HCT116 (cell line): ENCODE results near the gene NGEF. TPM values are rescaled to one million over a fixed set of nuclear protein-coding genes. Genes with fewer than 3 reads are reported as not detected.

Experiments used
- ATAC-seq: fragments of 200-7000 bp; cut with Tn5 transposase; 2 replicates; pipeline ENCODE4 v1.9.1; 2020; ENCODE audit warnings: mild to moderate bottlenecking, moderate library complexity
- BruUV-seq: library from RNA; stranded (reverse); fragments of 400-500 nt; replicated peaks from 2 replicates; lab custom pipeline; 2021; lab: Mats Ljungman, UMichigan
- CTCF ChIA-PET: fragments of 300-600 bp; sonication (Branson Sonifier 250); formaldehyde crosslinking; loops from one replicate; lab custom pipeline; 2021; ENCODE audit warnings: antibody characterized with exemption; lab: Charles Lee
- POLR2A ChIA-PET: fragments of 300-600, 350-600 bp; sonication (Branson Sonifier 250); formaldehyde crosslinking; loops from one replicate; lab custom pipeline; 2021; ENCODE audit warnings: antibody characterized with exemption; lab: Charles Lee
- RAD21 ChIA-PET, 2 experiments: fragments of 300-600 bp; sonication (Branson Sonifier 250); formaldehyde crosslinking; loops; one replicate each; lab custom pipeline; 2023; ENCODE audit warnings: low total read pairs in 2 of 2; ENCODE audit not compliant: uncharacterized antibody in 2 of 2, unreplicated experiment in 2 of 2, low non-redundant PET in 1 of 2; lab: Charles Lee
- DNase-seq: peaks from one replicate; pipeline ENCODE4 v3.0.0-alpha.2; 2010; ENCODE audit warnings: low read depth, low spot score
- H2AFZ ChIP-seq: fragments of 200-600 bp; shearing (Covaris generic), sonication (generic); 2 replicates; pipeline ENCODE4 v1.6.1; 2017; ENCODE audit warnings: low read depth, mixed run types, mixed read lengths, antibody characterized with exemption, low read length; ENCODE audit not compliant: poor library complexity, severe bottlenecking
- H3K27ac ChIP-seq: 2 replicates; pipeline ENCODE4 v1.5.1; 2012; ENCODE audit warnings: low read depth, low read length
- H3K27me3 ChIP-seq: fragments of 200-600 bp; sonication (generic); 2 replicates; pipeline ENCODE4 v1.6.1; 2016; ENCODE audit warnings: mixed run types, low read length, mixed read lengths; ENCODE audit not compliant: insufficient read depth
- H3K36me3 ChIP-seq, 2 experiments: fragments of 200-500 bp in 1 of 2; fragments of 200-600 bp in 1 of 2; sonication (Bioruptor generic) in 1 of 2; sonication (generic) in 1 of 2; 2 replicates each; pipeline versions ENCODE4 v1.5.1 to v1.6.1; 2014 to 2016; ENCODE audit warnings: low read length in 2 of 2, inconsistent platforms in 1 of 2, mixed read lengths in 1 of 2, mixed run types in 1 of 2; ENCODE audit not compliant: insufficient read depth in 2 of 2, control insufficient read depth in 1 of 2
- H3K4me1 ChIP-seq, 2 experiments: fragments of 200-600 bp in 1 of 2; sonication (generic) in 1 of 2; 2 replicates each; pipeline versions ENCODE4 v1.5.1 to v1.6.1; 2012 to 2017; ENCODE audit warnings: low read length in 2 of 2, inconsistent platforms in 1 of 2, mild to moderate bottlenecking in 1 of 2, mixed read lengths in 1 of 2, mixed run types in 1 of 2, moderate library complexity in 1 of 2; ENCODE audit not compliant: insufficient read depth in 2 of 2, control insufficient read depth in 1 of 2
- H3K4me2 ChIP-seq: fragments of 200-600 bp; sonication (generic); 2 replicates; pipeline ENCODE4 v1.6.1; 2017; ENCODE audit warnings: mixed run types, low read length, mixed read lengths
- H3K4me3 ChIP-seq, 2 experiments: fragments of 200-600 bp in 1 of 2; sonication (generic) in 1 of 2; replicated peaks in 1 of 2; 2 replicates each; pipeline ENCODE4 v1.5.1; 2011 to 2016; ENCODE audit warnings: low read length in 2 of 2, control low read depth in 1 of 2, low read depth in 1 of 2, mild to moderate bottlenecking in 1 of 2, mixed read lengths in 1 of 2, mixed run types in 1 of 2
- H3K79me2 ChIP-seq: fragments of 200-600 bp; sonication (generic); 2 replicates; pipeline ENCODE4 v1.6.1; 2017; ENCODE audit warnings: mild to moderate bottlenecking, mixed run types, low read length, moderate library complexity, mixed read lengths; ENCODE audit not compliant: insufficient read depth
- H3K9ac ChIP-seq: fragments of 200-600 bp; sonication (generic); 2 replicates; pipeline ENCODE4 v1.6.1; 2016; ENCODE audit warnings: low read length, mixed read lengths
- H3K9me2 ChIP-seq: fragments of 200-600 bp; sonication (generic), shearing (Covaris generic); 2 replicates; pipeline ENCODE4 v1.6.1; 2017; ENCODE audit warnings: mixed run types, mild to moderate bottlenecking, moderate library complexity; ENCODE audit not compliant: insufficient read depth
- H3K9me3 ChIP-seq, 2 experiments: fragments of 200-500 bp in 1 of 2; fragments of 200-600 bp in 1 of 2; sonication (Bioruptor generic) in 1 of 2; sonication (generic) in 1 of 2; 2 replicates each; pipeline ENCODE4 v1.6.1; 2014 to 2017; ENCODE audit warnings: low read length in 2 of 2, mixed read lengths in 2 of 2, inconsistent platforms in 1 of 2, low read depth in 1 of 2, mild to moderate bottlenecking in 1 of 2, mixed run types in 1 of 2, moderate library complexity in 1 of 2; ENCODE audit not compliant: control insufficient read depth in 1 of 2, insufficient read depth in 1 of 2
- H4K20me1 ChIP-seq: fragments of 200-600 bp; sonication (generic), shearing (Covaris generic); 2 replicates; pipeline ENCODE4 v1.6.1; 2017; ENCODE audit warnings: mixed run types, mild to moderate bottlenecking, moderate library complexity; ENCODE audit not compliant: insufficient read depth
- CBX3 ChIP-seq: IDR thresholded peaks from 2 replicates; pipeline ENCODE4 v1.6.1; 2012; ENCODE audit warnings: low read depth
- EGR1 ChIP-seq: IDR thresholded peaks from 2 replicates; pipeline ENCODE4 v1.6.1; 2012; ENCODE audit warnings: low read depth
- ELF1 ChIP-seq: IDR thresholded peaks from 2 replicates; pipeline ENCODE4 v1.6.1; 2012; ENCODE audit warnings: low read depth, borderline replicate concordance
- FOSL1 ChIP-seq: IDR thresholded peaks from 2 replicates; pipeline ENCODE4 v1.6.1; 2012; ENCODE audit warnings: low read depth
- JUND ChIP-seq: IDR thresholded peaks from 2 replicates; pipeline ENCODE4 v1.6.1; 2012
- MAX ChIP-seq: IDR thresholded peaks from 2 replicates; pipeline ENCODE4 v1.6.1; 2012
- POLR2A ChIP-seq: IDR thresholded peaks from 2 replicates; pipeline ENCODE4 v1.7.0; 2011; ENCODE audit warnings: borderline replicate concordance; ENCODE audit not compliant: insufficient read depth, insufficient read length; ENCODE audit errors: extremely low read depth
- REST ChIP-seq: IDR thresholded peaks from 2 replicates; pipeline ENCODE4 v1.6.1; 2012; ENCODE audit warnings: low read depth
- SP1 ChIP-seq: IDR thresholded peaks from 2 replicates; pipeline ENCODE4 v1.6.1; 2012; ENCODE audit warnings: low read depth
- TCF7L2 ChIP-seq: IDR thresholded peaks from 2 replicates; pipeline ENCODE4 v1.7.0; 2011; ENCODE audit warnings: borderline replicate concordance, inconsistent platforms; ENCODE audit not compliant: insufficient read depth, insufficient read length; ENCODE audit errors: extremely low read depth
- YY1 ChIP-seq: IDR thresholded peaks from 2 replicates; pipeline ENCODE4 v1.6.1; 2011; ENCODE audit warnings: low read length, low read depth, moderate library complexity, mild to moderate bottlenecking; ENCODE audit not compliant: insufficient replicate concordance; ENCODE audit errors: extremely low read depth
- ZBTB33 ChIP-seq: IDR thresholded peaks from 2 replicates; pipeline ENCODE4 v1.6.1; 2011; ENCODE audit warnings: mild to moderate bottlenecking, low read length, moderate library complexity; ENCODE audit not compliant: insufficient replicate concordance; ENCODE audit errors: extremely low read depth
- ZFX ChIP-seq: fragments of 450-650 bp; IDR thresholded peaks from 2 replicates; pipeline ENCODE4 v1.6.1; 2017
- ZNF274 ChIP-seq: fragments of 200-500 bp; sonication (Bioruptor generic); IDR thresholded peaks from 2 replicates; pipeline ENCODE4 v1.6.1; 2014; ENCODE audit warnings: mild to moderate bottlenecking, low read depth, low read length, inconsistent platforms
- intact Hi-C: fragments of 100-400 bp; cut with micrococcal nuclease; formaldehyde crosslinking; loops from 2 replicates; pipeline ENCODE4 v1.10.0; 2022
- total RNA-seq: library from RNA; stranded (reverse); gene quantifications from one replicate; pipeline ENCODE4 v1.2.1, GENCODE V29; 2021; ENCODE audit not compliant: unreplicated experiment

The NGEF gene
- total RNA-seq, 1 experiment from 2014 or later: 12.6 TPM

GRCh38 chr2:232971744-232972143 is 41.3 kb downstream of the NGEF start:
- ATAC-seq: no peak
- CTCF ChIA-PET: no interaction called here
- BruUV-seq: no TSS peak

GRCh38 chr2:232970051-232970450 is 43.0 kb downstream of the NGEF start:
- no peak overlapping the region for H3K4me3 ChIP-seq
- H3K9me2 ChIP-seq: no peaks in the 10 kb centered on the region
- H3K9me3 ChIP-seq: no peaks in the 10 kb centered on the region
- POLR2A ChIA-PET: no interaction called here
- no peak overlapping the region for H3K9ac ChIP-seq
- no peaks in the 10 kb centered on the region for H3K4me1 ChIP-seq
- H3K36me3 ChIP-seq: no peaks in the 10 kb centered on the region
- no peaks in the 10 kb centered on the region for H4K20me1 ChIP-seq
- no TSS peak for BruUV-seq
- H3K27ac ChIP-seq: no peak overlapping the region
- H3K79me2 ChIP-seq: no peaks in the 10 kb centered on the region
- no peak overlapping the region for H3K4me2 ChIP-seq
- no peak for DNase-seq
- intact Hi-C loops: no loop called here
- CTCF ChIA-PET: no interaction called here
- ATAC-seq: no peak; the same call in 1 of the 2 replicates
- H3K27me3 ChIP-seq: no peaks in the 10 kb centered on the region
- no peak overlapping the region for H2AFZ ChIP-seq
- RAD21 ChIA-PET: no interaction called here
- TF ChIP-seq ZNF274: no peak
- no peak for TF ChIP-seq YY1
- TF ChIP-seq JUND: no peak
- no peak for TF ChIP-seq ZFX
- TF ChIP-seq POLR2A: no peak
- TF ChIP-seq ELF1: no peak
- TF ChIP-seq MAX: no peak
- TF ChIP-seq REST: no peak
- no peak for TF ChIP-seq EGR1
- TF ChIP-seq SP1: no peak

More at GRCh38 chr2:232971744-232972143, 41.3 kb downstream of the NGEF start:
- H3K27ac ChIP-seq: no peak overlapping the region
- no peak overlapping the region for H3K4me2 ChIP-seq
- intact Hi-C loops: no loop called here
- no peaks in the 10 kb centered on the region for H3K9me2 ChIP-seq
- H3K9me3 ChIP-seq: no peaks in the 10 kb centered on the region
- RAD21 ChIA-PET: no interaction called here
- H4K20me1 ChIP-seq: no peaks in the 10 kb centered on the region
- H3K79me2 ChIP-seq: no peaks in the 10 kb centered on the region
- H3K9ac ChIP-seq: no peak overlapping the region
- POLR2A ChIA-PET: no interaction called here
- H2AFZ ChIP-seq: no peak overlapping the region
- no peak overlapping the region for H3K4me3 ChIP-seq
- no peaks in the 10 kb centered on the region for H3K27me3 ChIP-seq
- no peak for TF ChIP-seq JUND
- no peak for TF ChIP-seq SP1
- TF ChIP-seq CBX3: no peak
- TF ChIP-seq FOSL1: no peak
- TF ChIP-seq POLR2A: no peak
- TF ChIP-seq YY1: no peak
- TF ChIP-seq TCF7L2: no peak
- TF ChIP-seq ZBTB33: no peak
- H3K4me1 ChIP-seq: no peaks in the 10 kb centered on the region
- no peaks in the 10 kb centered on the region for H3K36me3 ChIP-seq
- DNase-seq: no peak
